B cell (primary cell): Measurements from ENCODE around the gene FOXJ1. TPM values are rescaled to one million over a fixed set of nuclear protein-coding genes. Genes with fewer than 3 reads are reported as not detected.

Experiments used
- ATAC-seq: fragments of 200-7000 bp; cut with Tn5 transposase; one replicate; pipeline ENCODE4 v1.10.0; 2021; ENCODE audit warnings: low read depth, mild to moderate bottlenecking, moderate number of reproducible peaks, moderate library complexity
- CTCF ChIA-PET: fragments of 350-600 bp; sonication (Branson Sonifier 250); formaldehyde crosslinking; loops from one replicate; lab custom pipeline; 2021; ENCODE audit warnings: antibody characterized with exemption, inconsistent platforms; lab: Charles Lee
- POLR2A ChIA-PET: fragments of 350-600 bp; sonication (Branson Sonifier 250); formaldehyde crosslinking; loops from one replicate; lab custom pipeline; 2021; ENCODE audit warnings: antibody characterized with exemption; lab: Charles Lee
- DNase-seq: peaks from one replicate; pipeline ENCODE4 v3.0.0; 2013
- H2AFZ ChIP-seq: 2 replicates; pipeline ENCODE4 v1.6.1; 2012; ENCODE audit warnings: mild to moderate bottlenecking, low read depth, low read length; ENCODE audit not compliant: insufficient read depth, poor library complexity, severe bottlenecking
- H3K27ac ChIP-seq, 2 donors: 1 replicate in 1 of 2; 2 replicates in 1 of 2; pipeline ENCODE4 v1.5.1; 2012 to 2013; ENCODE audit warnings: low read length in 2 of 2, mild to moderate bottlenecking in 2 of 2, moderate library complexity in 1 of 2
- H3K27me3 ChIP-seq, 4 experiments: fragments of 200-600 bp in 1 of 4; sonication (generic) in 1 of 4; replicated peaks in 1 of 4; 1 replicate in 2 of 4; 2 replicates in 2 of 4; pipeline versions ENCODE4 v1.6.1 to v1.7.0; 2013 to 2016; ENCODE audit warnings: low read length in 3 of 4, mild to moderate bottlenecking in 2 of 4, mixed read lengths in 1 of 4, moderate library complexity in 1 of 4; ENCODE audit not compliant: insufficient read depth in 4 of 4, control insufficient read depth in 3 of 4; ENCODE audit errors: control extremely low read depth in 1 of 4
- H3K36me3 ChIP-seq, 2 experiments: replicated peaks in 1 of 2; 1 replicate in 1 of 2; 2 replicates in 1 of 2; pipeline versions ENCODE4 v1.6.1 to v1.7.1; 2013; ENCODE audit warnings: low read length in 1 of 2; ENCODE audit not compliant: insufficient read depth in 2 of 2, control insufficient read depth in 1 of 2; ENCODE audit errors: control extremely low read depth in 1 of 2, extremely low read depth in 1 of 2
- H3K4me1 ChIP-seq, 2 donors: fragments of 200-600 bp in 1 of 2; sonication (generic) in 1 of 2; 1 replicate in 1 of 2; 2 replicates in 1 of 2; pipeline versions ENCODE4 v1.5.1 to v1.6.1; 2013 to 2017; ENCODE audit warnings: low read length in 2 of 2; ENCODE audit not compliant: control insufficient read depth in 2 of 2, insufficient read depth in 2 of 2
- H3K4me2 ChIP-seq: replicated peaks from 2 replicates; pipeline ENCODE3; 2012; ENCODE audit warnings: mild to moderate bottlenecking, low read depth, low read length; ENCODE audit not compliant: poor library complexity, severe bottlenecking
- H3K4me3 ChIP-seq, 5 experiments: fragments of 200-600 bp in 1 of 5; sonication (generic) in 1 of 5; 1 replicate in 3 of 5; 2 replicates in 2 of 5; pipeline versions ENCODE4 v1.5.1 to v1.7.0; 2011 to 2016; ENCODE audit warnings: low read length in 4 of 5, mild to moderate bottlenecking in 4 of 5, low read depth in 2 of 5, control low read depth in 1 of 5, moderate library complexity in 1 of 5; ENCODE audit not compliant: insufficient read depth in 1 of 5; ENCODE audit errors: control extremely low read depth in 1 of 5, extremely low read depth in 1 of 5
- H3K79me2 ChIP-seq: fragments of 200-600 bp; sonication (generic); one replicate; pipeline ENCODE4 v1.6.0; 2016; ENCODE audit warnings: low read length; ENCODE audit not compliant: control insufficient read depth, insufficient read depth
- H3K9ac ChIP-seq: fragments of 200-600 bp; sonication (generic); 2 replicates; pipeline ENCODE4 v1.6.1; 2017; ENCODE audit warnings: mild to moderate bottlenecking, low read length, moderate library complexity
- H3K9me3 ChIP-seq, 3 donors: one replicate each; pipeline versions ENCODE4 v1.6.1 to v1.7.1; 2013; ENCODE audit warnings: low read length in 2 of 3; ENCODE audit not compliant: control insufficient read depth in 2 of 3, insufficient read depth in 1 of 3; ENCODE audit errors: control extremely low read depth in 1 of 3
- H4K20me1 ChIP-seq: 2 replicates; pipeline ENCODE4 v1.6.0; 2012; ENCODE audit warnings: mild to moderate bottlenecking, low read length; ENCODE audit not compliant: insufficient read depth, control insufficient read depth, poor library complexity, severe bottlenecking
- H3K27ac Mint-ChIP-seq: one replicate; pipeline ENCODE4 v1.8.0; 2021; ENCODE audit warnings: mixed read lengths
- H3K27me3 Mint-ChIP-seq: one replicate; pipeline ENCODE4 v1.8.0; 2021; ENCODE audit warnings: mixed read lengths
- H3K4me1 Mint-ChIP-seq: one replicate; pipeline ENCODE4 v1.8.0; 2021; ENCODE audit warnings: mixed read lengths
- H3K4me3 Mint-ChIP-seq: one replicate; pipeline ENCODE4 v1.8.0; 2021; ENCODE audit warnings: mixed read lengths
- H3K9me3 Mint-ChIP-seq: one replicate; pipeline ENCODE4 v1.8.0; 2022; ENCODE audit warnings: mixed read lengths; ENCODE audit not compliant: insufficient read depth
- EZH2 ChIP-seq: IDR thresholded peaks from 2 replicates; pipeline ENCODE4 v1.6.1; 2012; ENCODE audit warnings: borderline replicate concordance, low read depth, mild to moderate bottlenecking, moderate library complexity, low read length; ENCODE audit not compliant: insufficient read depth, poor library complexity, severe bottlenecking
- WGBS: methylation state at CpG from one replicate; pipeline ENCODE4 v1.1.5; 2013; ENCODE audit warnings: missing lambda C conversion rate; ENCODE audit not compliant: insufficient coverage; 5-methylcytosine and 5-hydroxymethylcytosine counted together
- intact Hi-C: fragments of 100-400 bp; cut with micrococcal nuclease; formaldehyde crosslinking; loops from one replicate; pipeline ENCODE4 v1.10.0; 2022
- polyA plus RNA-seq: library from polyadenylated mRNA; depleted of rRNA; stranded (reverse); fragments of >200 nt; gene quantifications from 2 replicates; pipeline ENCODE4 v1.2.3, GENCODE V29; 2012
- total RNA-seq, 2 donors: library from RNA; stranded (reverse); fragments of 120-200 nt in 1 of 2; gene quantifications; 1 replicate in 1 of 2; 2 replicates in 1 of 2; pipeline versions ENCODE4 v1.2.3 to v1.2.4, GENCODE V29; 2013 to 2022
- TF ChIP-seq, protein P1 (sequence below): fragments of 200-600 bp; IDR thresholded peaks from one replicate; pipeline ENCODE4 v1.8.0; 2022; ENCODE audit warnings: antibody characterized with exemption, mild to moderate bottlenecking

FOXJ1 gene
- total and polyA plus RNA-seq, 2 donors (not counting 1 experiment from before 2014, with no cell fraction given): 0.20 to 1.0 TPM

DNA sequence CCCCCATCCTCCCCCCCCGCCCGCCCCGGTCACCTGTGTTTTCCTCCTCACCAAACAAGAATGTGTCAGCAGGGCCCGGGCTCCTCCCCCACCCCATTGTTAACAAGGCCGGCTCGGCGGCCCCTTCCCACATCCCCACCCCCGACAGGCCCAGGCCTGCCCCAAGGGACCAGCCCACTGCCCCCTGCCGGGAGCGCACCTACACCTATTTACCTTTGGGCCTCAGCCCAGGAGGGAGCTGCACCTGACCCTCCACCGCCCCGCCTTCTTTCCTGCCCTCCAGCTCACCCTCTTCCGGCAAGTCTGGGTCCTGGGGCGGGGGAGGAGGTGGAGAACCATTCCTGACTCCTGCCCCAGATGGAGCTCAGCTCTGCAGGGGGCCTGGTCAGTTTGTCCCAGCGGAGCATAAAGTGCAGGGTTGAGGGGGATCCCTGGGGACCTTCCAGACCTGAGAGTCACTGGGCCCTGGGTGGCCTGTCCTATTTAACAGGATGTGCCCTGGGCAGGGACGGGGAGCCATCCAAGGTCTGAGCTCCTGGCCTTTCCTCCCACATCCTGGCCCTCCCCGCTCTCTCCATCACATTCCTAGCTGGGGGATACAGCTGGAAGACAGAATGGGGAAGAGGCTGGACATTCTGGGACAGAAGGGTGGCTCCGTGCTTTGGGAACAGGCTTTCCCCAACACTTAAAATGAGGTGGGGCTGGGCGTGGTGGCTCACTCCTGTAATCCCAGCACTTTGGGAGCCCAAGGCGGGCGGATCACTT lies 8.3 kb downstream of the FOXJ1 start:
- ChIA-PET CTCF (interaction anchor here (0.6 to 2.4 kb wide), 4 partner anchors 9 to 156 kb away, joined by 3 to 10 read pairs (median 4); partner anchors contain the start of gene FOXJ1), POLR2A (no interaction called here)
- intact Hi-C loops: no loop called here
- TF ChIP-seq, protein P1, sequence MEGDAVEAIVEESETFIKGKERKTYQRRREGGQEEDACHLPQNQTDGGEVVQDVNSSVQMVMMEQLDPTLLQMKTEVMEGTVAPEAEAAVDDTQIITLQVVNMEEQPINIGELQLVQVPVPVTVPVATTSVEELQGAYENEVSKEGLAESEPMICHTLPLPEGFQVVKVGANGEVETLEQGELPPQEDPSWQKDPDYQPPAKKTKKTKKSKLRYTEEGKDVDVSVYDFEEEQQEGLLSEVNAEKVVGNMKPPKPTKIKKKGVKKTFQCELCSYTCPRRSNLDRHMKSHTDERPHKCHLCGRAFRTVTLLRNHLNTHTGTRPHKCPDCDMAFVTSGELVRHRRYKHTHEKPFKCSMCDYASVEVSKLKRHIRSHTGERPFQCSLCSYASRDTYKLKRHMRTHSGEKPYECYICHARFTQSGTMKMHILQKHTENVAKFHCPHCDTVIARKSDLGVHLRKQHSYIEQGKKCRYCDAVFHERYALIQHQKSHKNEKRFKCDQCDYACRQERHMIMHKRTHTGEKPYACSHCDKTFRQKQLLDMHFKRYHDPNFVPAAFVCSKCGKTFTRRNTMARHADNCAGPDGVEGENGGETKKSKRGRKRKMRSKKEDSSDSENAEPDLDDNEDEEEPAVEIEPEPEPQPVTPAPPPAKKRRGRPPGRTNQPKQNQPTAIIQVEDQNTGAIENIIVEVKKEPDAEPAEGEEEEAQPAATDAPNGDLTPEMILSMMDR: no peak
- TF ChIP-seq EZH2: no peak
- Histone ChIP-seq H3K4me1 (no peaks in the 10 kb centered on the region), H3K9ac (no peak overlapping the region), H3K36me3 (no peaks in the 10 kb centered on the region), H3K27me3 (peaks cover 0 to 15% (median 0%) of the 10 kb centered on the region in 4 experiments), H3K4me3 (no peak overlapping the region), H4K20me1 (no peaks in the 10 kb centered on the region), H2AFZ (no peak overlapping the region), H3K79me2 (no peaks in the 10 kb centered on the region), H3K4me2 (no peak overlapping the region), H3K27ac (no peak overlapping the region), H3K9me3 (no peaks in the 10 kb centered on the region)
- Mint-ChIP-seq H3K9me3 (no peaks in the 10 kb centered on the region), H3K4me3 (no peak overlapping the region), H3K4me1 (peaks cover 2% of the 10 kb centered on the region), H3K27ac (no peak overlapping the region), H3K27me3 (peaks cover 19% of the 10 kb centered on the region)
- 87% methylated on average over 16 of the region's 21 CpGs for WGBS
- DNase-seq: no peak
- ATAC-seq: no peak
